Osteoblast (primary cell): Measurements from ENCODE around the gene SH3RF2. TPM values are rescaled to one million over a fixed set of nuclear protein-coding genes. Genes with fewer than 3 reads are reported as not detected.

Experiments
- DNase-seq: peaks from one replicate; pipeline ENCODE4 v3.0.0; 2011; ENCODE audit warnings: low spot score, mixed read lengths; ENCODE audit not compliant: insufficient read length; ENCODE audit errors: missing footprints
- H2AFZ ChIP-seq: 2 replicates; pipeline ENCODE4 v1.6.0; 2011; ENCODE audit warnings: mild to moderate bottlenecking, low read length
- H3K27ac ChIP-seq: 2 replicates; pipeline ENCODE4 v1.5.1; 2011; ENCODE audit warnings: mild to moderate bottlenecking, low read depth, low read length, moderate library complexity
- H3K27me3 ChIP-seq: 2 replicates; pipeline ENCODE4 v1.6.0; 2012; ENCODE audit warnings: mild to moderate bottlenecking, control low read depth, inconsistent platforms, low read length, moderate library complexity; ENCODE audit not compliant: insufficient read depth
- H3K36me3 ChIP-seq: 2 replicates; pipeline ENCODE4 v1.5.1; 2011; ENCODE audit warnings: mild to moderate bottlenecking, low read length, control low read depth, moderate library complexity; ENCODE audit not compliant: insufficient read depth
- H3K4me1 ChIP-seq: 2 replicates; pipeline ENCODE4 v1.5.1; 2011; ENCODE audit warnings: mild to moderate bottlenecking, low read length, control low read depth, moderate library complexity; ENCODE audit not compliant: insufficient read depth
- H3K4me2 ChIP-seq: 2 replicates; pipeline ENCODE4 v1.6.0; 2011; ENCODE audit warnings: mild to moderate bottlenecking, low read length; ENCODE audit not compliant: insufficient read depth
- H3K4me3 ChIP-seq: fragments of 200-600 bp; sonication (generic); 3 replicates; pipeline ENCODE4 v1.5.1; 2012; ENCODE audit warnings: mild to moderate bottlenecking, low read length, inconsistent platforms; ENCODE audit not compliant: insufficient read depth
- H3K79me2 ChIP-seq: 2 replicates; pipeline ENCODE4 v1.6.0; 2012; ENCODE audit warnings: mild to moderate bottlenecking, low read length, control low read depth, inconsistent platforms; ENCODE audit not compliant: insufficient read depth
- H3K9me3 ChIP-seq: 2 replicates; pipeline ENCODE4 v1.5.1; 2011; ENCODE audit warnings: low read depth, low read length, control low read depth
- H4K20me1 ChIP-seq: 2 replicates; pipeline ENCODE4 v1.6.0; 2012; ENCODE audit warnings: mild to moderate bottlenecking, low read length, control low read depth; ENCODE audit not compliant: insufficient read depth
- total RNA-seq: library from RNA; depleted of rRNA; stranded (reverse); fragments of >200 nt; gene quantifications from 2 replicates; pipeline ENCODE4 v1.2.3, GENCODE V29; 2012
- TF ChIP-seq, protein P1 (sequence below): IDR thresholded peaks from 2 replicates; pipeline ENCODE4 v1.5.1; 2011; ENCODE audit warnings: mild to moderate bottlenecking, low read depth, low read length, moderate library complexity; ENCODE audit errors: extremely low read depth

SH3RF2 gene
- total RNA-seq, 1 donor, result 4.0 TPM

DNA sequence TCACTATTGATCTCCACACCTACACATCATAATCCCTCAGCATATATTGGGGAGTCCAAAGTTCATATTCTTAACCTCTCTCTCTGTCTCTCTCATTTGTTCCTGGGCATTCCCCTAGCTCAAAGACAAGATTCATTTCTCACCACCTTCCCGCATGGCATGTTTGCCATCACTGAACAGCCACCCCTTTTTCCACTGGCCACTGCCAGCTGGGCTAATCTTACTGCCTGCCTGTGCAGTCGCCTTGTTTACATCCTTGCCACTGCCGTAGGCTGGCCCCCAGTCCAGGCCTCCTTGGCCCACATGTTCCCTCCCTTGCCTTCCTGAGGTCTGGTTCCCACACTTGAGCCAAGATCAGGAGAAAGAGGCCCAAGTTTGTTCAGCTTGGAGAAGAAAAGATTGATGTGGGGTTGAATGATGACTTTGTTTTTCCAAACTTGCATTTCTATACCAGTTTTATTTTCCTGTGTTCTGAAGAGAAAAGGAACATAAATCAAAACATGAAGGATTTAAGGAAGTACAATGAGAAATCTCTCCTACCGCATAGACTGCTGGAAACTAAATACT, 88.8 kb downstream of the SH3RF2 start:
- H3K27ac ChIP-seq, result no peak overlapping the region

GRCh38 chr5:146025681-146026080, 89.3 kb downstream of the SH3RF2 start:
- Histone ChIP-seq H3K4me2 (no peak overlapping the region), H3K4me3 (no peak overlapping the region), H4K20me1 (no peaks in the 10 kb centered on the region), H2AFZ (no peak overlapping the region), H3K36me3 (no peaks in the 10 kb centered on the region), H3K9me3 (no peaks in the 10 kb centered on the region), H3K27ac (no peak overlapping the region), H3K79me2 (no peaks in the 10 kb centered on the region), H3K27me3 (no peaks in the 10 kb centered on the region), H3K4me1 (no peaks in the 10 kb centered on the region)
- no peak for DNase-seq
- TF ChIP-seq, protein P1, sequence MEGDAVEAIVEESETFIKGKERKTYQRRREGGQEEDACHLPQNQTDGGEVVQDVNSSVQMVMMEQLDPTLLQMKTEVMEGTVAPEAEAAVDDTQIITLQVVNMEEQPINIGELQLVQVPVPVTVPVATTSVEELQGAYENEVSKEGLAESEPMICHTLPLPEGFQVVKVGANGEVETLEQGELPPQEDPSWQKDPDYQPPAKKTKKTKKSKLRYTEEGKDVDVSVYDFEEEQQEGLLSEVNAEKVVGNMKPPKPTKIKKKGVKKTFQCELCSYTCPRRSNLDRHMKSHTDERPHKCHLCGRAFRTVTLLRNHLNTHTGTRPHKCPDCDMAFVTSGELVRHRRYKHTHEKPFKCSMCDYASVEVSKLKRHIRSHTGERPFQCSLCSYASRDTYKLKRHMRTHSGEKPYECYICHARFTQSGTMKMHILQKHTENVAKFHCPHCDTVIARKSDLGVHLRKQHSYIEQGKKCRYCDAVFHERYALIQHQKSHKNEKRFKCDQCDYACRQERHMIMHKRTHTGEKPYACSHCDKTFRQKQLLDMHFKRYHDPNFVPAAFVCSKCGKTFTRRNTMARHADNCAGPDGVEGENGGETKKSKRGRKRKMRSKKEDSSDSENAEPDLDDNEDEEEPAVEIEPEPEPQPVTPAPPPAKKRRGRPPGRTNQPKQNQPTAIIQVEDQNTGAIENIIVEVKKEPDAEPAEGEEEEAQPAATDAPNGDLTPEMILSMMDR, result no peak

More for the DNA sequence above, 88.8 kb downstream of the SH3RF2 start:
- no peaks in the 10 kb centered on the region for H3K27me3 ChIP-seq
- no peaks in the 10 kb centered on the region for H3K9me3 ChIP-seq
- H3K36me3 ChIP-seq, result no peaks in the 10 kb centered on the region
- no peak overlapping the region for H3K4me3 ChIP-seq
- H3K4me2 ChIP-seq, result no peak overlapping the region
- H4K20me1 ChIP-seq, result no peaks in the 10 kb centered on the region
- DNase-seq, result no peak
- no peaks in the 10 kb centered on the region for H3K79me2 ChIP-seq
- H2AFZ ChIP-seq, result no peak overlapping the region
- TF ChIP-seq, protein P1, result no peak
- H3K4me1 ChIP-seq, result no peaks in the 10 kb centered on the region

DNA sequence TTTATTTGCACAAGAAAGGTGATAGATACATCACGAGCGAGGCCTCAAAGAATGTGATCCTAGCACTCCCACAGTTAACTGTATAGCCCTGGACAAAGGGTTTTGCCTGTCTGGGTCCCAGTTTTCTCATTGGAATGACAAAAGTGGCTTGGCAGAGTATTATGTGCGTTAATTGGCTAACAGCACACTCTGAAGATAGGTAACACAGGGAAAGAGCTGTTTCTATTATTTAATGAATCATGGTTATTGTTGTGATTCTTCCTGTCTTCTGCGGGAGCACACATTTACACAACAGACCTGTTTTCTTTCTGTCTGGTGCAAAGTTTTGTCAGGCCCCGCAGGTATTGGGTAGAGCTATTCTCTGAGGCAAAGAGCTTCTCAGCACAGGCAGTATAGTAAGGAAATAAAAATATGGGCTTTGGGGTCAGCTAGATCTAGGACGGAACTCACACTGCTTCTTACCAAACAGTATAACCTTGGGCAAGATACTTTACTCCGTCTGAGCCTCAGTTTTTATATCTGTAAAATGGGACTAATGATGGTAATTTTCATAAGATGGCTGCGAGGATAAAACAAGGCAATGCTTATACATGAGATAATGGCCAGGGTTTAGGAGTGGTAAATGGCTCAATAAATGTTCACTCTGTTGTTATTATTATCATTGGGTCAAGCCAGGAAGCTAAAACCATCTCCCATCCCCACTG, 90.1 kb downstream of the SH3RF2 start:
- no peak for DNase-seq
- Histone ChIP-seq H3K79me2 (no peaks in the 10 kb centered on the region), H3K36me3 (no peaks in the 10 kb centered on the region), H3K9me3 (no peaks in the 10 kb centered on the region), H4K20me1 (no peaks in the 10 kb centered on the region), H3K4me1 (no peaks in the 10 kb centered on the region), H3K27ac (no peak overlapping the region), H3K27me3 (no peaks in the 10 kb centered on the region), H3K4me2 (no peak overlapping the region), H3K4me3 (no peak overlapping the region), H2AFZ (no peak overlapping the region)
- TF ChIP-seq, protein P1, result no peak

- no peaks in the 10 kb centered on the region for H4K20me1 ChIP-seq
- H3K36me3 ChIP-seq, result no peaks in the 10 kb centered on the region
- H3K27ac ChIP-seq, result no peak overlapping the region
- no peaks in the 10 kb centered on the region for H3K9me3 ChIP-seq
- H3K27me3 ChIP-seq, result no peaks in the 10 kb centered on the region
- H3K79me2 ChIP-seq, result no peaks in the 10 kb centered on the region
- H3K4me2 ChIP-seq, result no peak overlapping the region
- DNase-seq, result no peak
- no peaks in the 10 kb centered on the region for H3K4me1 ChIP-seq
- H3K4me3 ChIP-seq, result no peak overlapping the region
- no peak overlapping the region for H2AFZ ChIP-seq
- TF ChIP-seq, protein P1, result no peak
Observed at GRCh38 chr5:146027751-146028150, 91.4 kb downstream of the SH3RF2 start.
